Panc1 (cell line): ENCODE results near the gene UBE2E1.
"Not testable (repeated sequence)": the region's sequence is repeated elsewhere in the genome, so short reads cannot be mapped to it uniquely, and the experiment has no call there.

Experiments used
- POLR2AphosphoS5 ChIP-seq: IDR thresholded peaks from 2 replicates; pipeline ENCODE4 v1.6.1; 2012; ENCODE audit warnings: mild to moderate bottlenecking, low read depth, low read length, moderate library complexity
- TCF7L2 ChIP-seq: IDR thresholded peaks from 2 replicates; pipeline ENCODE4 v1.6.1; 2011; ENCODE audit warnings: mild to moderate bottlenecking, low read depth, low read length, inconsistent platforms
- TF ChIP-seq, protein P1 (sequence below): fragments of 450-650 bp; IDR thresholded peaks from 2 replicates; pipeline ENCODE4 v1.5.1; 2017; ENCODE audit warnings: mild to moderate bottlenecking
- TF ChIP-seq, protein P2 (sequence below), 2 experiments: IDR thresholded peaks; 2 replicates each; pipeline ENCODE4 v1.6.1; 2011 to 2012; ENCODE audit warnings: low read depth in 2 of 2, control low read depth in 1 of 2, low read length in 1 of 2, mild to moderate bottlenecking in 1 of 2, moderate library complexity in 1 of 2; ENCODE audit not compliant: insufficient read depth in 1 of 2

DNA sequence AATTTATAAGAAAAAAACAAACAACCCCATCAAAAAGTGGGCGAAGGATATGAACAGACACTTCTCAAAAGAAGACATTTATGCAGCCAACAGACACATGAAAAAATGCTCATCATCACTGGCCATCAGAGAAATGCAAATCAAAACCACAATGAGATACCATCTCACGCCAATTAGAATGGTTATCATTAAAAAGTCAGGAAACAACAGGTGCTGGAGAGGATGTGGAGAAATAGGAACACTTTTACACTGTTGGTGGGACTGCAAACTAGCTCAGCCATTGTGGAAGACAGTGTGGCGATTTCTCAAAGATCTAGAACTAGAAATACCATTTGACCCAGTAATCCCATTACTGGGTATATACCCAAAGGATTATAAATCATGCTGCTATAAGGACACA is 106.6 kb downstream of the UBE2E1 start:
- TF ChIP-seq, protein P1, sequence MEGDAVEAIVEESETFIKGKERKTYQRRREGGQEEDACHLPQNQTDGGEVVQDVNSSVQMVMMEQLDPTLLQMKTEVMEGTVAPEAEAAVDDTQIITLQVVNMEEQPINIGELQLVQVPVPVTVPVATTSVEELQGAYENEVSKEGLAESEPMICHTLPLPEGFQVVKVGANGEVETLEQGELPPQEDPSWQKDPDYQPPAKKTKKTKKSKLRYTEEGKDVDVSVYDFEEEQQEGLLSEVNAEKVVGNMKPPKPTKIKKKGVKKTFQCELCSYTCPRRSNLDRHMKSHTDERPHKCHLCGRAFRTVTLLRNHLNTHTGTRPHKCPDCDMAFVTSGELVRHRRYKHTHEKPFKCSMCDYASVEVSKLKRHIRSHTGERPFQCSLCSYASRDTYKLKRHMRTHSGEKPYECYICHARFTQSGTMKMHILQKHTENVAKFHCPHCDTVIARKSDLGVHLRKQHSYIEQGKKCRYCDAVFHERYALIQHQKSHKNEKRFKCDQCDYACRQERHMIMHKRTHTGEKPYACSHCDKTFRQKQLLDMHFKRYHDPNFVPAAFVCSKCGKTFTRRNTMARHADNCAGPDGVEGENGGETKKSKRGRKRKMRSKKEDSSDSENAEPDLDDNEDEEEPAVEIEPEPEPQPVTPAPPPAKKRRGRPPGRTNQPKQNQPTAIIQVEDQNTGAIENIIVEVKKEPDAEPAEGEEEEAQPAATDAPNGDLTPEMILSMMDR, result not testable (repeated sequence)
- TF ChIP-seq, protein P2, sequence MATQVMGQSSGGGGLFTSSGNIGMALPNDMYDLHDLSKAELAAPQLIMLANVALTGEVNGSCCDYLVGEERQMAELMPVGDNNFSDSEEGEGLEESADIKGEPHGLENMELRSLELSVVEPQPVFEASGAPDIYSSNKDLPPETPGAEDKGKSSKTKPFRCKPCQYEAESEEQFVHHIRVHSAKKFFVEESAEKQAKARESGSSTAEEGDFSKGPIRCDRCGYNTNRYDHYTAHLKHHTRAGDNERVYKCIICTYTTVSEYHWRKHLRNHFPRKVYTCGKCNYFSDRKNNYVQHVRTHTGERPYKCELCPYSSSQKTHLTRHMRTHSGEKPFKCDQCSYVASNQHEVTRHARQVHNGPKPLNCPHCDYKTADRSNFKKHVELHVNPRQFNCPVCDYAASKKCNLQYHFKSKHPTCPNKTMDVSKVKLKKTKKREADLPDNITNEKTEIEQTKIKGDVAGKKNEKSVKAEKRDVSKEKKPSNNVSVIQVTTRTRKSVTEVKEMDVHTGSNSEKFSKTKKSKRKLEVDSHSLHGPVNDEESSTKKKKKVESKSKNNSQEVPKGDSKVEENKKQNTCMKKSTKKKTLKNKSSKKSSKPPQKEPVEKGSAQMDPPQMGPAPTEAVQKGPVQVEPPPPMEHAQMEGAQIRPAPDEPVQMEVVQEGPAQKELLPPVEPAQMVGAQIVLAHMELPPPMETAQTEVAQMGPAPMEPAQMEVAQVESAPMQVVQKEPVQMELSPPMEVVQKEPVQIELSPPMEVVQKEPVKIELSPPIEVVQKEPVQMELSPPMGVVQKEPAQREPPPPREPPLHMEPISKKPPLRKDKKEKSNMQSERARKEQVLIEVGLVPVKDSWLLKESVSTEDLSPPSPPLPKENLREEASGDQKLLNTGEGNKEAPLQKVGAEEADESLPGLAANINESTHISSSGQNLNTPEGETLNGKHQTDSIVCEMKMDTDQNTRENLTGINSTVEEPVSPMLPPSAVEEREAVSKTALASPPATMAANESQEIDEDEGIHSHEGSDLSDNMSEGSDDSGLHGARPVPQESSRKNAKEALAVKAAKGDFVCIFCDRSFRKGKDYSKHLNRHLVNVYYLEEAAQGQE (IDR thresholded peaks at IDR 0.05; ENCODE audit: insufficient read depth in 1 of 2, low read depth in 2 of 2, low read length in 1 of 2), result not testable (repeated sequence)
- not testable (repeated sequence) for TF ChIP-seq POLR2AphosphoS5, TCF7L2
